C4-2B (cell line): ENCODE results near the gene ZSCAN32.

Source experiments
- H3K27ac ChIP-seq: fragments of 450-650 bp; 2 replicates; pipeline ENCODE4 v1.5.1; 2017
- ZFX ChIP-seq: fragments of 450-650 bp; IDR thresholded peaks from 2 replicates; pipeline ENCODE4 v1.6.1; 2017
- TF ChIP-seq, protein P1 (sequence below): fragments of 450-650 bp; conservative IDR thresholded peaks from 2 replicates; pipeline ENCODE4 v1.5.1; 2017; ENCODE audit warnings: mild to moderate bottlenecking

ZSCAN32 gene

GRCh38 chr16:3400779-3401688, at the start of gene ZSCAN32, which contains the start of gene ZNF174:
Gene ZSCAN32, minus strand, starts transcription at chr16:3401004. Its CDS starts 3,447 bp downstream, at chr16:3397557.
Gene ZNF174, plus strand, starts transcription at chr16:3401215. Its CDS starts 790 bp downstream, at chr16:3402005.
- peak within 1 kb of the TSS; percentile 82 for H3K27ac ChIP-seq
- TF ChIP-seq, protein P1, sequence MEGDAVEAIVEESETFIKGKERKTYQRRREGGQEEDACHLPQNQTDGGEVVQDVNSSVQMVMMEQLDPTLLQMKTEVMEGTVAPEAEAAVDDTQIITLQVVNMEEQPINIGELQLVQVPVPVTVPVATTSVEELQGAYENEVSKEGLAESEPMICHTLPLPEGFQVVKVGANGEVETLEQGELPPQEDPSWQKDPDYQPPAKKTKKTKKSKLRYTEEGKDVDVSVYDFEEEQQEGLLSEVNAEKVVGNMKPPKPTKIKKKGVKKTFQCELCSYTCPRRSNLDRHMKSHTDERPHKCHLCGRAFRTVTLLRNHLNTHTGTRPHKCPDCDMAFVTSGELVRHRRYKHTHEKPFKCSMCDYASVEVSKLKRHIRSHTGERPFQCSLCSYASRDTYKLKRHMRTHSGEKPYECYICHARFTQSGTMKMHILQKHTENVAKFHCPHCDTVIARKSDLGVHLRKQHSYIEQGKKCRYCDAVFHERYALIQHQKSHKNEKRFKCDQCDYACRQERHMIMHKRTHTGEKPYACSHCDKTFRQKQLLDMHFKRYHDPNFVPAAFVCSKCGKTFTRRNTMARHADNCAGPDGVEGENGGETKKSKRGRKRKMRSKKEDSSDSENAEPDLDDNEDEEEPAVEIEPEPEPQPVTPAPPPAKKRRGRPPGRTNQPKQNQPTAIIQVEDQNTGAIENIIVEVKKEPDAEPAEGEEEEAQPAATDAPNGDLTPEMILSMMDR, result no peak
- peak; percentile 97 for TF ChIP-seq ZFX

DNA sequence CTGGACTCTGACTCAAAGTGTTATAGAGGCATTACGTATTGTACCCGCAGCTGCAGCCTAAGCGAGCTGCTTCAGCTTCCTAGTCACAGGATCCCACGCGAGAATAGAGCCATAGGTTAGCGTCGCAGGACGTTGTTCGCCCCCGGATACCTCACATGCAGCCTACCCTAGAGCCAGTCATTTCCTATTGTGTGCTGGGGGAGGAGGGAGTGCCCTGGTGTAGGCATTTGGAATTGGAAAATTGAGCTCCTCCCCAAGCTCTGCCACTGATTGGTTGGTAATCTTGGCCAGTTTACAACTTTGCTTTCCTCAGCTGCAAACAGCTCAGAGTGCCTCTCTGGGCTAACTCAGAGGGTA, 43.2 kb upstream of the ZSCAN32 start:
- peak overlapping the region; percentile 72 for H3K27ac ChIP-seq
- TF ChIP-seq, protein P1, result no peak
- no peak for TF ChIP-seq ZFX

DNA sequence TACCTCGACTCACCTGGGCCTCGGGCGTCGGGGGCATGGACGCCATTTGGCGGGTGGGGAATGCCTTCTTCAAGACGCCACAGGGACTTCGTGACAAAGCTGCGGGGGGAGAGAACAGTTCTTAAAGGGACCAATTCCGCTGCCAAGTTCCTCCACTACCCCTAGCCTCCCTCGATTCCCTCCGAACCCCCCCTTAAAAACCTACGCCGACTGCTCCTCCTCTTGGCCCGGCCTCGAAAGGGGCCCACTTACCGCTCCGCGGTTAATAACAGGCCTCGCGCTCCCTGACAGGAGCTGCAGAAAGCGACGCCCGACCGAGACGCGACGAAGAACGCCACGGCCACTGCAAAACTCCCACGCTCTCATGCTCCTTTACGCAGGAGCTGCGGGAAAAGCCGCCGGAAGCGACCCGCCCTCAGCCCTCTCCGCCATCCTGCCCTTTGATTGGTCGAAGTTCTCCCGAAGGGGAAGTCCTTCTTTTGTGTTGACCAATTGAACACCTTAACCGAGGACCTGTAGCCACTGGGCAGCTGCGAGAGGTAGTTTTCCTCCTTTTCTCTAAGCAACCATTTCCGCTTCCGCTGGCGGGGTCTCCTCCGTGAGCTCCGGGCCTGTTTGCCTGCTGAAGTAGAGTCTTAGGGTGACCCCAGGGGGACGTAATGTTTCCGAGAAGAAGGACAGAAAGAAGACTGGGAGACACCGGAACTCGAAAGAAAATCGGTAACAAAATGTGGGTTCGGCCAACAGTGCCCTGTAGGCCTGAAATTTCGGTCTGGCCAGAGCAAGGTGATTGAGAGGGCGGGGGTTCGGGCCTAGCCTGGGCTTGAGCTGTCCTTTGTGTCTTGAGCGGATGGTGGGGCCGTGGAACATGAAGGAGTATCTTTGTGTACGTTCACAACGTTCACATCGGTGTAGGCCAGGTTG, 42.6 kb upstream of the ZSCAN32 start, which contains the start of the genes NAA60 and ZNF597:
NAA60 (plus strand) TSS at position 573 of the 924 bp plus-strand sequence. CDS start 32,548 bp downstream, outside the sequence.
ZNF597 (minus strand) TSS at position 397 of the 924 bp plus-strand sequence; CDS start at position 46, 351 bp downstream.
- peak; percentile 39; the same call in 1 of the 2 replicates for TF ChIP-seq ZFX
- TF ChIP-seq, protein P1, result no peak
- H3K27ac ChIP-seq, result peak within 1 kb of the TSS; percentile 72

DNA sequence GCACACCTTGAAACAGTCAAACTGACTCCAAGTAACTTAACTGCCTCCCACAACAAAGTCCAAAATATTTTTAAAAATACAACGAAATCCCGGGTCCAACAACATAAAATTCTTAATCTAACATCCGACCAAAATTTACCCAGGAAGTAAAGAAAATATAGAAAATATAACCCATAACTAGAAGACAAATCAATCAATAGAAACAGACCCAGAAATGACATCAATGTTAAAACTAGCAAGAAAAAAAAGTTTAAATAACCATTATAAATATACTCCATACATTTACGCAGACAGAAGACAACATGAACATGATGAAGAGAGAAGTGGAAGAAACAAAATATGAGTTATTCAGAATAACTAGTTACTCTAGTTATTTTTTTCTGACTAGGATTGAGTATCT, 38.8 kb upstream of the ZSCAN32 start:
- no peak overlapping the region for H3K27ac ChIP-seq
- no peak for TF ChIP-seq ZFX
- TF ChIP-seq, protein P1, result no peak

- TF ChIP-seq ZFX, result no peak
- TF ChIP-seq, protein P1, result no peak
- no peak overlapping the region for H3K27ac ChIP-seq
Measured at GRCh38 chr16:3434373-3434772, 33.6 kb upstream of the ZSCAN32 start.

GRCh38 chr16:3431779-3432219, 31.0 kb upstream of the ZSCAN32 start:
- TF ChIP-seq, protein P1, result no peak
- TF ChIP-seq ZFX, result no peak
- H3K27ac ChIP-seq, result no peak overlapping the region
